ENCODE results near the gene NKX2-3. TPM values are rescaled to one million over a fixed set of nuclear protein-coding genes. Genes with fewer than 3 reads are reported as not detected.

NKX2-3 gene
- polyA plus RNA-seq (2012; ENCODE audit: missing spikeins), result not detected

- DNase-seq (ENCODE audit: insufficient read length) (no peak), FAIRE-seq (no peak)
- TF ChIP-seq TAF1 (IDR thresholded peaks at IDR 0.05; ENCODE audit: borderline replicate concordance, low read depth, low read length) (no peak), POLR2AphosphoS5 (IDR thresholded peaks at IDR 0.05; ENCODE audit: low read depth, low read length) (no peak), POLR2A (IDR thresholded peaks at IDR 0.05; ENCODE audit: low read depth, low read length) (no peak)
Measured at GRCh38 chr10:99532687-99533495, at the start of gene NKX2-3. Gene NKX2-3 (plus strand): TSS chr10:99532942. CDS start chr10:99533132, 190 bp downstream.

- TF ChIP-seq TAF1 (IDR thresholded peaks at IDR 0.05; ENCODE audit: borderline replicate concordance, low read depth, low read length) (no peak), POLR2A (IDR thresholded peaks at IDR 0.05; ENCODE audit: low read depth, low read length) (no peak)
- DNase-seq (ENCODE audit: insufficient read length) (no peak), FAIRE-seq (no peak)
Measured at GRCh38 chr10:99484626-99485581, 47.8 kb upstream of the NKX2-3 start.

GRCh38 chr10:99487125-99487807 is 45.5 kb upstream of the NKX2-3 start:
- DNase-seq (ENCODE audit: insufficient read length), result no peak
- no peak for FAIRE-seq
- no peak for TF ChIP-seq POLR2AphosphoS5 (IDR thresholded peaks at IDR 0.05; ENCODE audit: low read depth, low read length)
- TF ChIP-seq POLR2A (IDR thresholded peaks at IDR 0.05; ENCODE audit: low read depth, low read length), result no peak
- TF ChIP-seq TAF1 (IDR thresholded peaks at IDR 0.05; ENCODE audit: borderline replicate concordance, low read depth, low read length), result no peak

GRCh38 chr10:99489271-99489670 is 43.5 kb upstream of the NKX2-3 start:
- TF ChIP-seq TAF1 (IDR thresholded peaks at IDR 0.05; ENCODE audit: borderline replicate concordance, low read depth, low read length), result no peak
- no peak for TF ChIP-seq POLR2AphosphoS5 (IDR thresholded peaks at IDR 0.05; ENCODE audit: low read depth, low read length)
- TF ChIP-seq POLR2A (IDR thresholded peaks at IDR 0.05; ENCODE audit: low read depth, low read length), result no peak
- DNase-seq (ENCODE audit: insufficient read length), result no peak
- no peak for FAIRE-seq

GRCh38 chr10:99497343-99498025 is 35.3 kb upstream of the NKX2-3 start:
- no peak for TF ChIP-seq POLR2AphosphoS5 (IDR thresholded peaks at IDR 0.05; ENCODE audit: low read depth, low read length)
- no peak for TF ChIP-seq POLR2A (IDR thresholded peaks at IDR 0.05; ENCODE audit: low read depth, low read length)
- TF ChIP-seq TAF1 (IDR thresholded peaks at IDR 0.05; ENCODE audit: borderline replicate concordance, low read depth, low read length), result no peak
- FAIRE-seq, result no peak
- no peak for DNase-seq (ENCODE audit: insufficient read length)

- DNase-seq (ENCODE audit: insufficient read length) (no peak), FAIRE-seq (no peak)
- no peak for TF ChIP-seq POLR2AphosphoS5 (IDR thresholded peaks at IDR 0.05; ENCODE audit: low read depth, low read length)
- no peak for TF ChIP-seq POLR2A (IDR thresholded peaks at IDR 0.05; ENCODE audit: low read depth, low read length)
- no peak for TF ChIP-seq TAF1 (IDR thresholded peaks at IDR 0.05; ENCODE audit: borderline replicate concordance, low read depth, low read length)
Measured at GRCh38 chr10:99506416-99506815, 26.3 kb upstream of the NKX2-3 start.

GRCh38 chr10:99507265-99507664 is 25.5 kb upstream of the NKX2-3 start:
- DNase-seq (ENCODE audit: insufficient read length) (no peak), FAIRE-seq (no peak)
- TF ChIP-seq TAF1 (IDR thresholded peaks at IDR 0.05; ENCODE audit: borderline replicate concordance, low read depth, low read length) (no peak), POLR2AphosphoS5 (IDR thresholded peaks at IDR 0.05; ENCODE audit: low read depth, low read length) (no peak), POLR2A (IDR thresholded peaks at IDR 0.05; ENCODE audit: low read depth, low read length) (no peak)

GRCh38 chr10:99513061-99513460 is 19.7 kb upstream of the NKX2-3 start:
- no peak for DNase-seq (ENCODE audit: insufficient read length)
- no peak for TF ChIP-seq POLR2A (IDR thresholded peaks at IDR 0.05; ENCODE audit: low read depth, low read length)
- TF ChIP-seq TAF1 (IDR thresholded peaks at IDR 0.05; ENCODE audit: borderline replicate concordance, low read depth, low read length), result no peak
- TF ChIP-seq POLR2AphosphoS5 (IDR thresholded peaks at IDR 0.05; ENCODE audit: low read depth, low read length), result no peak
- FAIRE-seq, result no peak

- TF ChIP-seq POLR2AphosphoS5 (IDR thresholded peaks at IDR 0.05; ENCODE audit: low read depth, low read length) (no peak), TAF1 (IDR thresholded peaks at IDR 0.05; ENCODE audit: borderline replicate concordance, low read depth, low read length) (no peak), POLR2A (IDR thresholded peaks at IDR 0.05; ENCODE audit: low read depth, low read length) (no peak)
- DNase-seq (ENCODE audit: insufficient read length), result no peak
- FAIRE-seq, result no peak
Measured at GRCh38 chr10:99519690-99520039, 13.1 kb upstream of the NKX2-3 start.

- FAIRE-seq (no peak), DNase-seq (ENCODE audit: insufficient read length) (no peak)
- TF ChIP-seq TAF1 (IDR thresholded peaks at IDR 0.05; ENCODE audit: borderline replicate concordance, low read depth, low read length), result no peak
Measured at GRCh38 chr10:99520040-99520846, 12.5 kb upstream of the NKX2-3 start.

Data from GM12892 (cell line).